GM19023 (cell line): ENCODE results near the gene KLHDC10.
"Not testable (repeated sequence)": the region's sequence is repeated elsewhere in the genome, so short reads cannot be mapped to it uniquely, and the experiment has no call there.

Source experiments
- ATAC-seq: cut with Tn5 transposase; IDR thresholded peaks from one replicate; pipeline ENCODE4 v1.9.1; 2021; ENCODE audit warnings: mild to moderate bottlenecking, moderate library complexity; ENCODE audit not compliant: unreplicated experiment

Gene KLHDC10, protein sequence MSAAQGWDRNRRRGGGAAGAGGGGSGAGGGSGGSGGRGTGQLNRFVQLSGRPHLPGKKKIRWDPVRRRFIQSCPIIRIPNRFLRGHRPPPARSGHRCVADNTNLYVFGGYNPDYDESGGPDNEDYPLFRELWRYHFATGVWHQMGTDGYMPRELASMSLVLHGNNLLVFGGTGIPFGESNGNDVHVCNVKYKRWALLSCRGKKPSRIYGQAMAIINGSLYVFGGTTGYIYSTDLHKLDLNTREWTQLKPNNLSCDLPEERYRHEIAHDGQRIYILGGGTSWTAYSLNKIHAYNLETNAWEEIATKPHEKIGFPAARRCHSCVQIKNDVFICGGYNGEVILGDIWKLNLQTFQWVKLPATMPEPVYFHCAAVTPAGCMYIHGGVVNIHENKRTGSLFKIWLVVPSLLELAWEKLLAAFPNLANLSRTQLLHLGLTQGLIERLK

DNA sequence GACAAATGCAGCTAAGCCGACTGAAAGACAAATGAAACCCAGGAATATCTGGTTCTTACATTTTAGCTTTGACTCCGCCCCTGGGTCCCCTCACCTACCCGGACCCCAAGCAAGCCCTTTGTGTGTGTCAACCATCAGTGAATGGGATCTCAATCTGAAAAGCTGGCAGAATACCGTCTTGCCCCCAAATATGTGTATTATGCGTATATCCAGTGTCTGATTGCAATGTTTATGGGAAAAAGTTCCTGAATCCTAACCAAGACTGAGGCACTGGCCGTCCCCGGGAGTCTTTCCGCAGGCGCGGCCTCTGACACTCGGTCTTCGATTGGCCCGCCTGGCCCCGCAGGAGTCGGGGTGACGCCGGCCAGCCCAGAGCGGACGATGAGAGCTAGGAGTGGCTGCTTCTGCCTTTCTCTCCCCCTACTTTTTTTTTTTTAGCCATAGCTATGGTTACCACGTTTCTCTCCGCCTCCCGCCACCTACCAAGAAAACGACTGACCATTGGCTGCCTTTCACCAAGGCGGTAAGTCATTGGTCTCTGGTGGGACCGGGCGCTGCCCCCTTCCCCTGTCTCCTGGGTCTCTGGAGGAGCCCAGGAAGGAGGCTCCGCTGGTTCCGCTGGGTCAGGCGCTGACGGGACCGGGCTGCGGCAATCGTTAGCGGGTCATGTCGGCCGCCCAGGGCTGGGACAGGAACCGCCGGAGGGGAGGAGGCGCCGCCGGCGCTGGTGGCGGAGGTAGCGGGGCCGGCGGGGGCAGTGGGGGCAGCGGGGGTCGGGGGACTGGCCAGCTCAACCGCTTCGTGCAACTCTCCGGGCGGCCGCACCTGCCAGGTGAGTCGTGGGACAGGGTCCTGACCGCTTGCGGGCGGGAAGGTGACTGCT lies at the start of gene KLHDC10:
Gene KLHDC10 (plus strand): TSS at position 557 of the 883 bp plus-strand sequence. CDS start 110 bp downstream, at position 667.
- ATAC-seq, result peak; percentile 98

DNA sequence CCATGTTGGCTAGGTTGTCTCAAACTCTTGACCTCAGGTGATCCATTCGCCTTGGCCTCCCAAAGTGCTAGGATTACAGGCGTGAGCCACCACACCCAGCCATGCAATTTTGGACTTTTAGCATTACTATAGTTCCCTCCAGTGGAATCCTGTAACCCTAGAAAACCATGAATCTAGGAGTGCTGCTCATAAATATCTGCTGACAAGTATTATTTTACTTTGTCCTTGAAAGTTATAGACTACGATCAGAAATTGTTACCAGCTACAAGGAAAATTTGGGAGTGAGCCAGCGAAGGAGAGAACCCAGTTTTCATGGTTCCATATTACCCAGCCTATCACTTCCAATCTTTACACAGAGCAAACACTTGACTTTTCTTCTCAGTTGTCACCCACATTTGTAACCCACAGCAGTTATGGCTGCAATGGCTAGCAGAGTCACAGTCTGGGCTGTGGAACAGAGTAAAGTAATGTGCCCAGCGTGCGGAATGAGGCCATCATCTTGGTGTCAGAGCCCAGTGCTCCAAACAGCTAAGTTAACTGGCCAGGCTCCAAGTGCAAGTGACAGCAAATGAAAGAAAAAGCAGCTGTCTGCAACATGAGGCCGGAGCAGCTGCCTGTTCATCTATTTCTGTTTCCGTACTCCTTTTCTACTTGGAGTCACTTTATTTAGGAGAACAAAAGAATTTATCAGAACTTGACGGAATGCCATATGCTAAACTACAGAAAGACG lies 49.1 kb upstream of the KLHDC10 start:
- no peak for ATAC-seq

DNA sequence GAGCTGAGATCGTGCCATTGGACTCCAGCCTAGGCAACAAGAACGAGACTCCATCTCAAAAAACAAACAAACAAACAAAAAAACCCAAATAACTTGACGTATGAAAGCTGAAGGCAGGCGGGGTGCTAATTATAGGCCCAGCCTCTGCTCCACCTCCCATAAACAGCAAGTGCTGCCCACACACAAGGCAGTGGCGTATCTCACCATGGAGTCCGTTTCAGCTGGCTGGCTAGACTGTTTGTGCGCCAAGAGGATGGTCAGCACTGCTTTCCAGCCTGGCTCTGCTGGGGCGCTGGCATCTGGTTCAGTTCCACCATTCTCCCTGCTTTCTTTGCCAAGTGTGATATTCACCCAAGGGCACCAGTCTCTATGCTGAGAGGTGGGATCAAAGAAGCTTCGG lies 48.2 kb upstream of the KLHDC10 start:
- no peak for ATAC-seq

DNA sequence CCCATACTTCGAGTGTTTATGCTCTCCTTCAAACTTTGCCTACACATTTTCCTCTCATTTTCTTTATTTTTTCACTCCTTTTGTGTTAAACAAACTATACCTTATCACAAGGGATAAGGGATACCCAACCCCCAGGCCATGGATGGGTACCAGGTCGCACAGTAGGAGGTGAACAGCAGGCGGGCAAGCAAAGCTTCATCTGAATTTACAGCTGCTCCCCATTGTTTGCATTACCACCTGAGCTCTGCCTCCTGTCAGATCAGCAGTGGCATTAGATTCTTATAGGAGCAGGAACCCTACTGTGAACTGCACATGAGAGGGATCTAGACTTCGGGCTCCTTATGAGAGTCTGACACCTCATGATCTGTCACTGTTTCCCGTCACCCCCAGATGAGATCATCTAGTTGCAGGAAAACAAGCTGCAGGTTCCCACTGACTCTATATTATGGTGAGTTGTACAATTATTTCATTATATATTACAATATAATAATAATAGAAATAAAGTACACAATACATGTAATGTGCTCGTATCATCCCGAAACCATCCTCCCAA lies 47.6 kb upstream of the KLHDC10 start:
- ATAC-seq, result no peak

DNA sequence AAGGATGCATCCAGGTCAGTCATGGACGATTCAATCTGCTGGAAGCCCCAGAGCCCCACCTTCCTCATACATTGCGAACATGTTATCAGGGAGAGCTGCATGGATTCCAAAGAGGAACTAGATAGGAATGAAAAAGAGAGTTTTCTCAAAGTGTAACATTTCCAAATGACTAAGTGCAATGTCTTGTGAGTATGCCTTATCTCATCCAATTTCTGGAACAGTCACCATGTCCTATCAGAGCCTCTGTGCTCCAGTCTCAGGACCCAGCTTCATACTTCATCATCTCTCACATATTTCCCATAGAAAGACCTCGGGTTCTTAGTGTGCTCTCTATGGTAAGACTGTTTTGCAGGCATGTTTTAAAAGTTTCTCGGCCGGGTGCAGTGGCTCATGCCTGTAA lies 45.9 kb upstream of the KLHDC10 start:
- ATAC-seq, result no peak

DNA sequence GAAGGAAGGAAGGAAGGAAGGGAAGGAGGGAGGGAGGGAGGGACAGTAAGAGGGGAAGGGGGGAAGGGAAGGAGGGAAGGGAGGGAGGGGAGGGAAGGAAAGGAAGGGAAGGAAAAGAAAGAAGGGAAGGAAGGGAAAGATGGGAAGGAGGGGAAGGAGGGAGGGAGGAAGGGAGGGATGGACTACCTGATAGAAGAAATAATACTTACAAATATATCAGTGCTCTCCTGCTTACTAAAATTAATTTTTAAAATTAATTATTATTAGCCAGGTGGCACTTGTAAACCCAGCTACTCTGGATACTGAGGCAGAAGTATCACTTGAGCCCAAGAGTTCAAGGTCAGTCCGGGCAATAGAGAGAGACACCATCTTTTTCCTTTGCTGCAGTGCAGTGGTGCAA lies 37.6 kb upstream of the KLHDC10 start:
- ATAC-seq, result no peak

DNA sequence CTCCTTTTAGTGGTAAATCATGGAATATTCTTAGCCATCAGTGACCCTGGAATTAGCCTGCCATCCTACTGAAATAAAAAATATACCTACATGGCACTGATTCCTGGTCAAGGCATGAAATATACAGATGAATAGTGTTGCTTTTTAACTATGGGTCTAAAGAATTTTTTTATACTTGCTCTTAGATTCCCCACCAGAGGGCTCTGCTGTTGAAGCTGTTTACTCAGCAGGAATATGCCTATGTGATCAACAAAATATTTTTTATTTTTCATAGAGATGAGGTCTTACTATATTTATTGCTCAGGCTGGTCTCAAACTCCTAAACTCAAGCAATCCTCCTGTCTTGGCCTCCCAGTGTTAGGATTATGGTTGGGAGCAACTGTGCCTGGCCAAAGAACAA lies 32.6 kb upstream of the KLHDC10 start:
- ATAC-seq, result no peak

DNA sequence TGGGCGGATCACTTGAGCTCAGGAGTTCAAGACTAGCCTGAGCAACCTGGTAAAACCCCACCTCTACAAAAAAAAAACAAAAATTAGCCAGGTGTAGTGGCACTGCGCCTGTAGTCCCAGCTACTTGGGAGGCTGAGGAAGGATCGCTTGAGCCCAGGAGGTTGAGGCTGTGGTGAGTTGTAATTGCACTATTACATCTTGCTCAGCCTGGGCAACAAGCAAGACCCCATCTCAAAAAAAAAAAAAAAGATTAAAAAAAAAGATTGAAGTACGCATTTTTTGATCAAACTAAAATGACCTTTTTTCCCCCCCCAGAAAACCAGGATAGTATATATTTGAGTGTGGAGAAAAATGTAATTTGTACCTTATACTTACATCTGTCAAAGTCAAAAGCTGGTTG lies 29.8 kb upstream of the KLHDC10 start:
- ATAC-seq, result no peak

DNA sequence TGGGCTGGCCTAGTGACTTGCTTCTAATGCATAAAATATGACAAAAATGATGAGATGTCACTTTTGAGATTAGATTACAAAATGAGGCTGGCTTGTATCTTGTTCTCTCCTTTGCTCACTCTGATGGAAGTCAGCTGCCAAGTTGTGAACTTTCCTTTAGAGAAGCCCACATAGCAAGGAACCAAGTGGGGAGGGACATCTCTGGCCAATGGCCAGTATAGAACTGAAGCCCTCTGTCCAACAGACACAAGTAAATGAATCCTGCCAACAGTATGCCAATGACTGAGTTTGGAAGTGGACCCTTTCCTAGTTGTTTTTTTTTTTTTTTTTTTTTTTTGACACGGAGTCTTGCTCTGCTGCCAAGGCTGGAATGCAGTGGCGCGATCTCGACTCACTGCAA lies 22.5 kb upstream of the KLHDC10 start:
- ATAC-seq, result no peak

DNA sequence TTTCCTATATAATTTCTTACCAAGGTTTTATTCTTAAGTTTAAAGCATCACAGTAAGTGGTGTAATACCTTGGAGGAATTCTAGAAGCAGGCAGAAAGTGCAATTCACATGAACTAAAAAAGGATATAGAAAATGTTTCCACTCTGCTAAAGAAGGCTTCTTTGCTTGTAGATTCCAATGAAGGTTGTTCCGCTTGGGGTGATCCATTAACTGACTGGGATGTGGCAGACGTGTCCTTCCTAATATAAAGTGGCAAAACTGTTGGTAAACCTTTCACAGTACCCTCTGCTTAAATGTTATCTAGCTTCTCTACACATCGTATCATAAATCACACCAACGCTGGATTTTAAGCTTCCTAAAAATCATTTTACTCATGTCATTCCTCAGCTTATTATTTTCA lies 21.4 kb upstream of the KLHDC10 start:
- no peak for ATAC-seq

DNA sequence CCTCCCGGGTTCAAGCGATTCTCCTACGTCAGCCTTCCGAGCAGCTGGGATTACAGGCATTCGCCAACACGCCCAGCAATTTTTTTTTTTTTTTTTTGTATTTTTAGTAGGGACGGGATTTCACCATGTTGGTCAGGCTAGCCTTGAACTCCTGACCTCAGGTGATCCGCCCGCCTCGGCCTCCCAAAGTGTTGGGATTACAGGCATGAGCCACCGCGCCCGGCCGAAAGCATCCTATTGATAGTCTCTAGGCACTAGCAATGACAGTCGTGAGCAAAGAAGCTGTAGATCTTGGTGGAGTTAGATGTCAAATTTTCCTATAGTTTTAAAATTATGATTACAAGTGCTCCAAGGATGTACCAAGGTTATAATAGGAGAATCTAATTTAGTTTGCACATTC lies 18.1 kb upstream of the KLHDC10 start:
- ATAC-seq, result not testable (repeated sequence)

DNA sequence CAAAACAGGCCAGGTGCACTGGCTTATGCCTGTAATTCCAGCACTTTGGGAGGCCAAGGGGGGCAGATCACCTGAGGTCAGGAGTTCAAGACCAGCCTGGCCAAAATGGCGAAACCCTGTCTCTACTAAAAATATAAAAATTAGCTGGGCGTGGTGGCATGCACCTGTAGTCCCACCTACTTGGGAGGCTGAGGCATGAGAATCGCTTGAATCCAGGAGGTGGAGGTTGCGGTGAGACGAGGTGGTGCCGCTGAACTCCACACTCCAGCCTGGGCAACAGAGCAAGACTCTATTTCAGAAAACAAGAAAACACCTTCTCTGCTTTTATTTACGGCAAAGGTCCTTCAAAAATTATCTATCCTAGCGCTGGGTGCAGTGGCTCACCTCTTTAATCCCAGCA lies 15.1 kb upstream of the KLHDC10 start:
- ATAC-seq, result not testable (repeated sequence)

DNA sequence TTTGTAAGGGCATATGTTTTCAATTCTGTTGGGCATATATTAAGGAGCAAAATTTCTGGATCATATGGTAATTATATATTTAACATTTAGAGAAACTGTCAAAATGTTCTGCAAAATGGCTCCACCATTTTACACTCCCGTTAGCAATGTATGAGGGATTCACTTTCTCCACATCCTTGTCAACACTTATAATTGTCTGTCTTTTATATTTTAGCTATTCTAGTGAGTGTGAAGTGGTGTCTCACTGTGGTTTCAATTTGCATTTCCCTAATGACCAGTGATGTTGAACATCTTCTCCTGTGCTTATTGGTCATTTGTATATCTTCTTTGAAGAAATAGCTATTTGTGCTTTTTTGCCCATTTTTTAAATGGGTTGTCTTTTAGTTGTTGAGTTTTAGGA lies 8.1 kb upstream of the KLHDC10 start:
- ATAC-seq, result no peak

DNA sequence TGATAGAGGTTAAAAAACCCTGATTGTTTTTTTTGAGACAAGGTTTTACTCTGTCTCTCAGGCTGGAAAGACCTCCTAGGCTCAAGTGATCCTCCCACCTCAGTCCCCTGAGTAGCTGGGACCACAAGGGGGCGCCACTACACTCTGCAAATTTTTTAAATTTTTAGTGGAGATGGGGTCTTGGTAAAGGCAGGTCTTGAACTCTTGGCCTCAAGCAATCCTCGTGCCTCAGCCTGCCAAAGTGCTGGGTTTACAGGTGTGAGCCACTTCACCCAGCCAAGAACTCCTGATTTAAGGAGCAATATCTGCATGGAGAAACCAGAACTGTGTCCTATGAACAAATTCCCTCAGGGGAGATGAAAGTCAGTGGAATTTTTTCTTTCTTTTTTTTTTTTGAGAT lies 7.3 kb upstream of the KLHDC10 start:
- no peak for ATAC-seq

DNA sequence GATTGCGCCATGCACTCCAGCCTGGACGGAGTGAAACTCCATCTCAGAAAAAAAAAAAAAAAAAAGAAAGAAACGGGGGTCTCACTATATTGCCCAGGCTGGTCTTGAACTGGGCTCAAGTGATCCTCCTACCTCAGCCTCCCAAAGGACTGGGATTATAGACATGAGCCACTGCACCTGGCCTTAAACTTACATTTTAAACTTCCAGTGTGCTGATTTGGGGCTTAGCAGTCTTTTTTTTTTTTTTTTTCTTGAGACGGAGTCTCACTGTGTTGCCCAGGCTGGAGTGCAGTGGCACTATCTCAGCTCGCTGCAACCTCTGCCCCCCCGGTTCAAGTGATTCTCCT lies 5.8 kb upstream of the KLHDC10 start:
- not testable (repeated sequence) for ATAC-seq

DNA sequence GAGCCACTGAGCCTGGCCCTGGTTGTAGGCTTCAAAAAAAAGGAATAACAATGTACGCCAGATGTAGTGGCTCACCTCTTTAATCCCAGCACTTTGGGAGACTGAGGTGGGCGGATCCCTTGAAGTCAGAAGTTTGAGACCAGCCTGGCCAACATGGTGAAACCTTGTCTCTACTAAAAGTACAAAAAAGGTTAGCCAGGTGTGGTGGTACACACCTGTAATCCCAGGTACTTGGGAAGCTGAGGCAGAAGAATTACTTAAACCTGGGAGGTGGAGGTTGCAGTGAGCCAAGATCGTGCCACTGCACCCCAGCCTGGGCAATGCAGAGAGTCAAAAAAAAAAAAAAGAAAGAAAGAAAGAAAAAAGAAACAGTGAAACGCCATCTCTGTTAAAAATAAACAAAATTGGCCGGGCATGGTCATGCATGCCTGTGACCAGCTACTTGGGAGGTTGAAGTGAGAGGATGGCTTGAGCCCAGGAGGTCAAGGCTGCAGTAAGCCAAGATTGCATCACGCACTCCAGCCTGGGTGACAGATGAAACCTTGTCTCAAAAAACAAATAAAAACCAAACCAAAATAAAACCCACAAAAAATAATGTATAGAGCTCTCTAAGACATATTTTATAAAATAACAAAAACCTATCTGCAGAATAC lies 4.7 kb upstream of the KLHDC10 start:
- no peak for ATAC-seq

DNA sequence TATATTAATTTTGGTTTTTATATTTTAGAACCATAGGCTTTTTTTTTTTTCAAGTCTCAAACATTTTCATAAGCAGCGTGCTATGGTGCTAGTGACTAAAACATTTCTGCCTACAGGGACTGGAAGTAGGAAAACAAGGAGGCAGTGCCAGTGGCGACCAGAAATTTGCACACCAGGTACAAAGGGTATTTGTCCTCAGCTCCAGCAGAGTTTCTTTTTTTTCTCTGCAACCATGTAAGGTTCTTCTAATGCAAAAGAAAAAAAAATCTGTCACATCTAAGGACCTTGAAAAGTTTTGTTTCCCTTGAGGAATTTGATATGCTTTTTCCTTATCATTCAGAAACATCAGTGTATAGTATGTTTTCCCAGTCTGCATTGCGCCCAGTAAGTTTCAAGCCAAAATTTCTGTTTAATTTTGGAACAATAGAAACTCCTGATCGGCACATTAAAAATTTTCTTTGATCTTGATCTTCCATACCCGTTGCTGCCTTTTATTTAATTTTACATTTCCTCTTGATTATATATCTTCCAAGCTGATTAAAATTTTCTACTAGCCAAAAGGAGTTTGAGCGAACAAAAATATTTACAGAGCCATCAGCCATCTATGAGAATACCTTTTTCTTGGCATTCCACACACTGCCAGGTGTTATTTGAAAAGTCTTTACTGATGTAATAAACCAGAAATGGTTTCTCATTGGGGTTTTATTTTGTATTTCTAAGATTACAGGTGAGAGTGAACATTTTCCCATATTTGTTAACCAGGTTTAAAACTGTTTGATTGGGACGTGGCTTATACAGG lies 956 bp upstream of the KLHDC10 start:
- no peak for ATAC-seq

DNA sequence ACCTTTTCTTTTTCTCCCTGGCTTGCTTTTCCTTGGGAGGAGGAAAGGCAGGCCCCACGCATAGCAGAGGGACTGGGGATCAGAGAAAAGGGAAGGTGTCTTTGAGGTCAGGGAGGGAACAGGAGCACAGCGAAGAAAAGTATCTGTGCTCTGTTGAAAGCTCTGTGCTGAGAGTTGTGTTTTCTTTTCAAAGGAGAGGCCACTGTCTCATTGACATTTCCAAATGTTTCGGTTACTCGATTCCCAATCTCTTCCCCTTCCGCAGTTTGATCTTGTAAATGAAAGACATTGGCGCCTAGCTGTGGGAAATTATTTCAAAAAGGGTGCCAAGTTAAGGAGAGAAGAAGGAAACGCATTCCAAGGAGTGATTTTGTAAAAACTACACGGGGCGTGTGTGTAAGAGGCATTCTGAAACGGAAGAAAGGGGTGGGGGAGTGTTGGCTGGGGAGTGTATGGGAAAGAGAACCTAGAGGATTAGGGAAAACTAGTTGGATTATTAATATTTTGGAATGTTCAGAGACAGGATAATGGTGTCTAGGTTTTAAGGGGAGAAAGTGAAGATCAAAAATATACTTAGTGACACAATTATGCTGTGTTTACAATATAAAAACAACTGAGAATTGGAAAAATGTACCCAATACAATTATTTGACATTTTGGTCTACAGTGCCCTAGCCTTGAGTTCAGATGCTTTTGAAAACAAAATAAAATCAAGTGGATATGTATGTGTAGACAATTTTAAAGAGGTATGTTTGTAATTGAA lies 708 bp downstream of the KLHDC10 start:
- peak; percentile 8 for ATAC-seq
